Nucleus accumbens (tissue), 56 donors: ENCODE data around the gene PPIL6.
A peak's percentile ranks its signal among the peaks of the same experiment; 100 is the strongest.

ENCODE experiments used
- DNase-seq, 56 donors: peaks; one replicate each; lab custom pipeline; 2025; lab: John Stamatoyannopoulos, UW

PPIL6 gene

DNA sequence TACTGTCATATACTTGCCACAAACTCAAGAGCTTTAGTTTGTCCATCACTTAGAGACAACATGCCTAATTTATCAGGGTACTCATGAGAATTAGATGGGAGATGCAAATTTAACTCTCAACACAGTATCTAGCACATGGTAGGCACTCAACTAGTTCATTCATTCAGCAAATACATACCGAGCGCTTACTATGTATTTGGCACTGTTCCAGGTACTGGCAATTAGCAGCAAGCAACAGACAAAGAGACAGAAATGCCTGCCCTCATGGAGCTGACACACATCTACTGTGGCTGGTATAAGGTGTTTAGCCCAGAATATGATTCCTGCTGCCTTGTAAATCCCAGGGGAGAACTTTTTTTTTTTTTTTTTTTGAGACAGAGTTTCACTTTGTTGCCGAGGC is 10.4 kb upstream of the PPIL6 start:
- no peak for DNase-seq

DNA sequence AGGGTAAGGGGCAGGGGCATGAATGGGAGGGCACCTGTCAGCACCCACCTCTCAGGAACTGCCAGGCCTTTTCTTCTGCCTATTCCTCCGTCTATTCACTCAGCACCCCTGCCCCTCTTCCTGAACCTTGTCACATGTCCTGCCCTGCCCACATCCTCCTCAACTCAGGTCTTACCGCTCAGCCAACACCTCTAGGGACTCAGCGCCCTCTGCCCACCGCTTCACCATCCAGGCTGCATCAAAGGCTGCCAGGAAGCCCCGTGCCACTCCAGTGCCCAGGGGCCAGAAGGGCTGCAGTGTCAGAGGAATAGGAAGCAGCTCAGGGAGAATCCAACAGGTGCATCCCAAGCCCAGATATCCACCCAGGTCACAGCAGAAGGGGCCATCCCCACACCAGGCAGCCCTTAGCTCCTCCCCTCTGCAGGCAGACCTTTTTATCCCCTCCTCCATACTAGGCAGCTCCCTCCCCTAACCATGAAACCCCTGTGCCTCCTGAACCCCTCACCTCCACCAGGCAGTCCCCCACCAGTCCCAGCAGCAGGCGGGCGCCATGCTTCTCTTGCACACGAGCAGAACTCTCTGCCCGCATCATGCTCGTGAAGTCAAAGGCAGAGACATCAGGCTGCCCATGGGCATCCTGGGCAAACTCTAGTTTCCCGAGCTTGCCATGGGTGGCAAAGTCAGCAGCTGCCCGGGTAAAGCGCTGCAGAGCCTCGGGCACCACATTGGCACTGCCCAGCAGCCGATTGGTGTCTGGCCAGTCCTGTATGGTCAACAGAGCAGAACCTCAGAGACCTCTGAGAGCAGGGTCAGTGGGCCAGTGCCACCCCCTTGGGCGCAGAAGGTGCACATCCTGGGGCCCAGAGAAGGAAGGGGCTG is 9.6 kb upstream of the PPIL6 start:
- DNase-seq = no peak

DNA sequence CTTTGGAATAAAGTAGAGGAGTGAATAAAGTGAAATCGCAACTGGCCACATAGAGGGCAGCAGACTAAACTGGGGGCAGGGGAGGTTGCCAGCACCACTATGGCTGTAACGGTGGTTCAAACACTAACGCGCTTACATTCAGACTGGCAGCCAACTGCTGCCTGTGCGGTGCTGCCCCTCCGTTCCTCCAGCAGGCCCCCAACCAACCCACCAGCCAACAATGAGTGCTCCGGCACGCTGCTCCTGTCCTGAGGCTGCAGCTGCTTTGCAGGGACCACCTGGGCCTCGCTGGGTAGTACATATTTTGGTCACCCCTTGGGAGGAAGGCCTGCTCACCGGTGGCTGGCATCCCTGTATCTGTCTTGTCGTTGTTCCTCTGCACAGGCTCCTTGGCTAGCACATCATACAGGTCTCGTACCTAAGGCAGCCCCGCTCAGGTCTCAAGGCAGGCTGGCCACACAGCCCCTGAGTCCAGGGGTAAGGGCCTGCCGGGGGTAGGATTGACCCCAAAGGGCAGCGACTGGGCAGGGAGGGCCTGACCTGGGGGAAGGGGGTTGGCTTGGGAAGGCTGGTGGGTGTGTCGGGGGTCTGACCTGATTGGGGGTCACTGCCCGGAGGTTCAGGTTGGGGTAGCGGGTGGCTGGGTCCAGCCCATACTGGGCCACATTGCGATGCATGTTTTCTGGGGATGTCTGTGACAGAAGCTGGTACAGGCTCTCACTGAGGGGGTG is 8.8 kb upstream of the PPIL6 start:
- DNase-seq = no peak

DNA sequence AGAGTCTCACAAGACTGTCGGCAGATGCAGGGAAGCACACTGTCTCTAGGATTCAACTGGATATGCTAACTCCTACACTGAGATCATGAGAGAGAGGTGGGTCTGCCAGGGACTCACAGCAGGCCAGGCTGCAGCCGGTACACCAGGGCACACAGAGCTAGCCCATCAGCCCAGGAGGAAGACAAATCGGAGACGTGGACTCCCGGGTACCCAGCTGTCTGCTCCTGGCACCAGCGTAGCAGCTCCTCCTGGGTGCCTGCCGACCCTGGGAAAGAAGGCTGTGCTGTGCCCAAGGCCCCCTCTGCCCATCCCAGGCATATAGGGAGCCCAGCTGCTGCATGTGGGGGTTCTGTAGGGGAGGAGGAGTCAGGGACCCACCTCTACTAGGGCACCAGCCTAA is 8.2 kb upstream of the PPIL6 start:
- peak in 1 of 56 donors; percentile 10 for DNase-seq

DNA sequence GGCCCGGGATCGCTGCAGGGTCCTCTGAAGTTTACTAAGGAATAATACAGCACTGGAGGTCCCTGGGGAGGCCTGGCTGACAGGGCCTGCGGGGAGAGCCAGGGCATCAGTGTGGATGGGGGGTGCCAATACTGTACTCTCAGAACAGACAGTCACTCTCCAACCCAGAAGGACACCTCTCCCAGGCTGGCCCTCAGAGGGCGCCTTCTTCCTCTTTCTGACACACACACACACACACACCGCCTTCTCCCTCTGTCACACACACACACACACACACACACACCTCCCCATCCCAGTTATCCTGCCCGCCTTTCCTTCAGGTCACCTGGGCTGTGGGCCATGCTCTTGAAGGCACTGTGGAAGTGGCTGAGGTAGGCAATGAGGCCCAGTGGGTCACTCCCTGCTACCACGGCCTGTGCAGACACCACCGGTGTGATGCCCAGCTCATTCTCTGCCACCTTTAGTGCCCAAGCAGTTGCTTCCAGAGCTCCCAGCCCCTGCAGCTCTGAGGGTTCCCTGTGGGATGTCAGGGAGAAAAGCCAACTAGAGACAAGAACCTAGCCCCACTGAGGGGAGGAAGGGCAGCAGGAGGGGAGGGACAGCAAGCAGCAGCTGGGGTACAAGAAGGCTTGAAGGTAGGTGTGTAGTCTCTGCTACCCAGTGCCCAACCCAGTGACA is 7.6 kb upstream of the PPIL6 start:
- DNase-seq = no peak

DNA sequence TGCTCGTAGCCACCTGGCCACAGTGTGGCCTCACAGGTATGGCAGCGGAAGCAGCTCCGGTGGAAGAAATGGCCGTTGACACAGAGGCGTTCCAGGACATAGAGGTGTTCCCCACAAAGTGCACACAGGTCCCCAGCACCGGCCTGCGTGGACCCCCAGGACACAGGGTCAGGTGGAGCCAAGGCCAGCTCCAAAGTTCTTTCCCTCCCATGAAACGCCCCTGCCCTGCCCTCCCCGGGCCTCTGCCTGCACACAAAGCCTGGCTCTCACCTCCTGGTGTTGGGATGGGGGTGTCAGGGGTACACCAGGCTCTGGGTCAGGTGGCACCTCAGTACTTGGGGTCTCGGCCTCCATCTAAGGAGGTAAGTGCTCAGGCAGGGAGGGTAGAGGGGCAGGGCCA is 6.7 kb upstream of the PPIL6 start:
- no peak for DNase-seq

- no peak for DNase-seq
Observed at GRCh38 chr6:109446541-109446940, 6.1 kb upstream of the PPIL6 start.

DNA sequence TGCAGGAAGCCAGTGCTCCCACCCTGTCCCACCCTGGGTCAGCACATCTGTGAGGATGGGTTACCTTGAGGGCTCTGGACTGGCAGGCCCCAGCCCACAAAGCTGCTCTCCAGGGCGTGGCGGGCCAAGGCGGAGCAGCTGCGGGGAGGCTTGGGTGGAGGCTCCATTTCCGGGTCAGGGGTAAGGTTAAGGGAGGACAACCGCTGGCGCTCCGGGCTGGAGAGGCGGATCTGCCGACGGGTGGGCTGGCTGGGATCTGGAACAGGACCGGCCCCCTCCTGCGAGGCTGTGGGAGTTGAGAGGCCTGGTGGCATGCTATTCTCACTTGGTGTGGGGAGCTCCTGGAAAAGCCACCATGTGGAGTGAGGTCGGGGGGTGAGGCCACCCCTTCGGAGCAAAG is 5.6 kb upstream of the PPIL6 start:
- no peak for DNase-seq

DNA sequence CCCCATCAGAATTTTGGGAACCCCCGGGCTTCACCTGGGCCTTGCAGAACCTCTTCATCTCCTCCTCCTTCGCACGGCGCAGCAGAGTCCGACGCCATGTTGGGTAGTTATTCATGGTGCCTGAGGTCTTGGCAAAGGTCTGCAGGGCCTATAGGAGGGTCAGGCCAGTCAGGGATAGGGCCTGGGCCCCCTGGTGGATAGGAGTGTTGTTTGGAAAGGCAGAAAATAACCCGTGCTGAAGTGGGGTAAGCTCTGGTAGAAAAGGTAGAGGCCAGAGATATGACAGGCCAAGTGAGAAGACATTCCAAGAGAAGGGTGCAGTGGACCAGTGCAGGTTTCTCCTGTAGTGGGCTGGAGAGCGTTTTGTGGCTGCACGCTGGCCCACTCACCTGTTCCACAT is 5.0 kb upstream of the PPIL6 start:
- no peak for DNase-seq

GRCh38 chr6:109443425-109443950 is 3.1 kb upstream of the PPIL6 start:
- no peak for DNase-seq

DNA sequence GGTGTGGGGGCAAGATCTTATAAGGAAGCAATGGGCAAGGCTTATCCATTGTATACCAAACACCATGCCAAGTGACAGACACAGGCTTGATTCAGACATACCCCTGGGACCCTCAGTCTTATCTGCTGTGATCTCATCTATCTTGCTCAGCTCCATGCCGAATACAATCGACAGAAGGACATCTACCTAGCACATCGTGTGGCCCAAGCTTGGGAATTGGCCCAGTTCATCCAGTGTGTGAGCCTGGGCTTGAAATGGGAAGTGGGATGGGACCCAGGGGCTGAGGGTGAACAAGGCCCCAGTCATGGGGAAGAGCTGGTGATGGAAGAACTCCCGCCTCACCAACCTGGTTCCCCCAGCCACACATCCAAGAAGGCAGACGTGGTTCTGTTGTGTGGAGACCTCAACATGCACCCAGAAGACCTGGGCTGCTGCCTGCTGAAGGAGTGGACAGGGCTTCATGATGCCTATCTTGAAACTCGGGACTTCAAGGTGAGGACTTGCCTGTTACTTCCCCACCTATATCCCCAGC is 2.0 kb upstream of the PPIL6 start:
- DNase-seq = no peak

- DNase-seq = peak in 10 of 56 donors; percentile 8 to 63 (median 51)
Observed at GRCh38 chr6:109441069-109441816, 815 bp upstream of the PPIL6 start.

DNA sequence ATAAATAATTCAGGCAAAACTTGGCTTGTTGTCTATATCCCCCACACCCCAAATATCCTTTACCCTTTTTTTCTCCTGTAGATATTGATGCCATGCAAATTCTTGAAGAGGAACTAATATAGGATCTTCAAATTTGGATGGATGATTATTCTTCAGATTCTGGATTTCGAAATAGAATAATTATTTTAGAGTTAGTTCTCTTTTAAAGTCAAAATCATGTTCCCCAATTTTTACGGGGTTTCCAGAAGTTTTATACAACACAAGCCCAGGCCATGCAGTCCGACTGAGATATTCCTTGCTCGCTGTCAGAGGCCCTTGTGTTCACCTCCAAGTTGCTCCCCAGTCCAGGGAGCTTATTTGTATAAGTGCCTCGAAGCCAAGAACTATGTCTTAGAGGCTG is 4.4 kb downstream of the PPIL6 start:
- no peak for DNase-seq

DNA sequence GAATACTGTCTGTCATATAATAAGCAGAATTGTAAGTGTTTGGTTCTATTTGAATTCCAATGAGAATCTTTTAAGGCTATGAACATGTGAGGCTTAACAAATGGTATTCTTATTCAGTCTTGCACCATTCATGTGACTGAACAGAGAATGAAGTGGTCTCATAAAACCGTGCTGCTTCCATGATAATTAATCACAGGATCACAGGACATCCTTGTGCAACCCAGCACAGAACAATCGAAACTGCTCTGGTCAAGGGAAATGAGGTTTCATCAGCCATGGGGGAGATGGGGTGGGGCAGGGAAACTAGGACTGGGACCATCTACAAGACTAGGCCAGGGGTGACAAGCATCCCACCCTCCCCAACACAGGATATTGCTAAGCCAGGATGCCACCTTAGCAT is 6.0 kb downstream of the PPIL6 start:
- DNase-seq = no peak

DNA sequence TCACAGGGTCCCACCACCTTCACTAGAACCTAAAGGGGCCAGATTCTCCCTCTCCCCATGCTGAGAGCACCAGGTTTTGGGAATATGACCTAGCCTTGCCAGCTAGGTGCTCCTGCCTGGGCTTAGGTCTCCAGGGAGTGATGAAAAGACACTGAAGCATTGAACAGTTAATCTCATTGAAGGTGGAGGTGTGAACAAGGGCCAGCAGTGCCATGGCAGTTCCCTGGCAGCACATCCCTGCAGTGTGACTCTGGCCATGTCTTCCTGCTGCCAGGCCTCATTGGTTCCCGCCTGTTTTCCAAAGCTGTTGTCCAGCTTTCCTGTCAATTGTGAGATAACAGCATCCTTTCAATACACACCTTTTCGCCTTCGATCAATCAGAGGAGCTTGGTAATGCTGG is 10.9 kb downstream of the PPIL6 start:
- DNase-seq = no peak

- DNase-seq = no peak
Observed at GRCh38 chr6:109428889-109429477, 11.4 kb downstream of the PPIL6 start.

- no peak for DNase-seq
Observed at GRCh38 chr6:109424946-109425345, 15.5 kb downstream of the PPIL6 start.

DNA sequence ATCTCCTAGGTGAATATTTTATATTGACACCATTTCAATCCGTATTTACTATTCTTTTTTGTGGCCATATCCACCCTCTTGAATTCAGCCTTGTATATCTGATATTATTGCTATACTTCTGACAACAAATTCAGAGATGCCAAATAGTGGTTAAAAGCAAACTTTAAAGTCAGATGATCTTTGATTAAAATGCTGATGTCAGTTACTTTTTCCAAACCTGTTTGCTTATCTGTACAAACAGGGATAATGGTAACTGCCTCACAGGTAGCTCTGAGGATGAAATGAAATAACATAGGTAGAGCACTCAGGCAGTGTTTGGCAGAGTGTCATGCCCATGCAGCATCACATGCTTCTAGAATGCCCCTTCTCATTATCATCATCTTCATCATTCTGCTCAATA is 19.2 kb downstream of the PPIL6 start:
- no peak for DNase-seq

DNA sequence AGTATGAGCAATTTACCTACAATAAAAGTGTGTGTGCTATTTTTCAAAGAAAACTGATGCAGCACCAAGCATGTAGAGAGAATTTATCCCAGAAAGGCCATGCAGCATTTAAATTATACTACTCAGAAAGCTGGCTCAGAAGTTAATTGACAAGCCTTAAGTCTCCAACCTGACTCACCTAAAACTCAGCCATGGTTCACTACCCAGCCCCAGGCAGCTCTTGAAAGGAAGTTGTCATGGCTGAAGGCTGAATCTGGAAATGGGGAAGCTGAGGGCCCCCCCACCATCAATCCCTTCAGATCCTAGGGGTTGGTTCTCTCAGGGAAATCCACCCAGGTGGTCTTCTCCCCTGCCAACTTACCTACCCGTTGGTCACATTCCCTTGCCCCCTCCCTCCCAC is 19.7 kb downstream of the PPIL6 start:
- DNase-seq = no peak

GRCh38 chr6:109417646-109418045 is 22.8 kb downstream of the PPIL6 start:
- DNase-seq = no peak
